Measurements from ENCODE around the gene SYTL2. TPM values are rescaled to one million over a fixed set of nuclear protein-coding genes. Genes with fewer than 3 reads are reported as not detected.

Gene SYTL2
- total RNA-seq, 2 experiments from 2014 or later = 9.5 to 11.2 TPM

DNA sequence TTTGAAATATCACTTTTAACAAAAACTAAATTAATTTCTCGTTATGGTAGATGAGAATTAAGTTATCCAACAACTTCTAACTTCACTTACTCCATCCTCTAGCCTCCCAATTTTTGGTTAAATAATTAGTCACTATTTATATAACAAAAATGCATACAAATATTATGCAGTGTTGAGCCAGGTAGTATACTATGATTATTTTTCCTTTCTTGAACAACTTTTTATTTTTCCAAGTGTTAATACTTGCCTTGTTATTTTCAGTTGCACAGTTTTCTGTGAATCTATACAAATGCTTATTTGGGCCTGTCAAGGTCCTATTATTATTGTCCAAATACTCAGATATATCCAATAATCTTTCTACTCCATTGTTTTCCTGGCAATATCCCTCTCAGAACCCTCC lies 24.3 kb upstream of the SYTL2 start:
- POLR2A ChIA-PET = no interaction called here
- Mint-ChIP-seq H3K27ac (no peak overlapping the region), H3K4me3 (no peak overlapping the region), H3K27me3 (no peaks in the 10 kb centered on the region), H3K4me1 (ENCODE audit: low read depth) (no peaks in the 10 kb centered on the region), H3K36me3 (ENCODE audit: low read depth) (peaks cover 4% of the 10 kb centered on the region), H3K9me3 (peaks cover 9% of the 10 kb centered on the region)
- ATAC-seq (no peak), DNase-seq (no peak)
- TF ChIP-seq, protein P1, sequence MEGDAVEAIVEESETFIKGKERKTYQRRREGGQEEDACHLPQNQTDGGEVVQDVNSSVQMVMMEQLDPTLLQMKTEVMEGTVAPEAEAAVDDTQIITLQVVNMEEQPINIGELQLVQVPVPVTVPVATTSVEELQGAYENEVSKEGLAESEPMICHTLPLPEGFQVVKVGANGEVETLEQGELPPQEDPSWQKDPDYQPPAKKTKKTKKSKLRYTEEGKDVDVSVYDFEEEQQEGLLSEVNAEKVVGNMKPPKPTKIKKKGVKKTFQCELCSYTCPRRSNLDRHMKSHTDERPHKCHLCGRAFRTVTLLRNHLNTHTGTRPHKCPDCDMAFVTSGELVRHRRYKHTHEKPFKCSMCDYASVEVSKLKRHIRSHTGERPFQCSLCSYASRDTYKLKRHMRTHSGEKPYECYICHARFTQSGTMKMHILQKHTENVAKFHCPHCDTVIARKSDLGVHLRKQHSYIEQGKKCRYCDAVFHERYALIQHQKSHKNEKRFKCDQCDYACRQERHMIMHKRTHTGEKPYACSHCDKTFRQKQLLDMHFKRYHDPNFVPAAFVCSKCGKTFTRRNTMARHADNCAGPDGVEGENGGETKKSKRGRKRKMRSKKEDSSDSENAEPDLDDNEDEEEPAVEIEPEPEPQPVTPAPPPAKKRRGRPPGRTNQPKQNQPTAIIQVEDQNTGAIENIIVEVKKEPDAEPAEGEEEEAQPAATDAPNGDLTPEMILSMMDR (IDR thresholded peaks at IDR 0.05) = no peak
- intact Hi-C loops (cut with micrococcal nuclease) = no loop called here
- CTCF ChIA-PET = no interaction called here

DNA sequence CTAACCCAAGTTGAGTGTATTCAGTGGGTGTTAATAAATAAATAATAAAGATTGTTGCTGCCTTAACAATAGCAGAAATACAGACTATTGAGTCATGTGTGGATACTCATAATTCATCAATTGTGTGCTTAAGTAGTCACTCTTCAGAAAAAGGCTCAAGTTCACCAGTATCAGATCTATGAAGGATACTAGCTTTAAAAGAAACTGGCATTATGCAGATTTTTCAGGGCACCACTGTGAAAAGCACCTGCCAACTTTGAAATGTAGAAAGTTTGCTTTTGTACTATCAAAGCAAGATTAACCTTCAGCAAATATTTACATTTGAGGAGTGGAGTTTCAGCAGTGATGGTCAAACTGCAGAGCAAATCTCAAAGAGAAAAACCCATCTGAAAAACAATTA lies 20.1 kb upstream of the SYTL2 start:
- ChIA-PET CTCF (no interaction called here), POLR2A (no interaction called here)
- H3K27ac Mint-ChIP-seq = no peak overlapping the region
- ATAC-seq (no peak), DNase-seq (no peak)
- H3K27me3 Mint-ChIP-seq = no peaks in the 10 kb centered on the region
- no peak overlapping the region for H3K4me3 Mint-ChIP-seq
- peaks cover 3% of the 10 kb centered on the region for H3K36me3 Mint-ChIP-seq (ENCODE audit: low read depth)
- H3K9me3 Mint-ChIP-seq = peaks cover 7% of the 10 kb centered on the region
- TF ChIP-seq, protein P1 (IDR thresholded peaks at IDR 0.05) = no peak
- intact Hi-C loops (cut with micrococcal nuclease) = no loop called here
- peaks cover 25% of the 10 kb centered on the region for H3K4me1 Mint-ChIP-seq (ENCODE audit: low read depth)

DNA sequence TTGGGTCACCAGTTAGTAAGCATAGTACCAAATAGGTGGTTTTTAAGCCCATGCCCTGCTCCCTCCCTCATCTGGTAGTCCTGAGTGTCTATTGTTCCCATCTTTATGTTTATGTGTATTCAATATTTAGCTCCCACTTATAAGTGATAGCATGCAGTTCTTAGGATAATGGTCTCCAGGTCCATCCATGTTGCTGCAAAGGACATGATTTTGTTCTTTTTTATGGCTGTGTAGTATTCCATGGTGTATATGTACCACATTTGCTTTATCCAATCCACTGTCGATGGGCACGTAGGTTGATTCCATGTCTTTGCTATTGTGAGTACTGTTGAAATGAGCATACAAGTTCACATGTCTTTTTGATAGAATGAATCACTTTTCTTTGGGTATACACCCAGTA lies 18.2 kb upstream of the SYTL2 start:
- Mint-ChIP-seq H3K27me3 (no peaks in the 10 kb centered on the region), H3K27ac (no peak overlapping the region), H3K9me3 (no peaks in the 10 kb centered on the region), H3K4me1 (ENCODE audit: low read depth) (peaks cover 41% of the 10 kb centered on the region), H3K36me3 (ENCODE audit: low read depth) (no peaks in the 10 kb centered on the region), H3K4me3 (no peak overlapping the region)
- ATAC-seq (no peak), DNase-seq (no peak)
- intact Hi-C loops (cut with micrococcal nuclease) = loop anchor here (10.0 kb wide), 1 partner anchor 164 kb away; the partner anchor contains the start of gene CREBZF
- ChIA-PET CTCF (interaction anchor here (0.8 kb wide), 1 partner anchor 42 kb away, joined by 3 read pairs; no protein-coding TSS in a partner anchor), POLR2A (interaction anchor here (1.0 kb wide), 1 partner anchor 164 kb away, joined by 3 read pairs; the partner anchor contains the start of gene CREBZF)
- TF ChIP-seq, protein P1 (IDR thresholded peaks at IDR 0.05) = no peak

DNA sequence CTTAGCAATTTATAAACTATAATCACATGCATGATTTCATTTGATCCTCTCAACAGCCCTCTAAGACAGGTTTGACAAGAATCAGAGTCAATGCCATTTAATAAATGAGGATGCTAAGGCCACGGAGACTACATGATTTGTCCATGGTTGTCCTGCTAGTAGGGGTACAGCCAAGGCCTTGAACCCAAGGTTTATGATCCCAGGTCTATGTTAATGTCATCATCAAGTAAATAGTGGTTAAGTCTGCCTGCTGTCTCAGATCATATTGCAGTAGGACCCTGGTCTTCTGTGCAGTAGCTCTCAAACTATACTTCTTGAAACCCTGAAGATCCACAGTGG lies 17.7 kb upstream of the SYTL2 start:
- Mint-ChIP-seq H3K4me1 (ENCODE audit: low read depth) (peaks cover 47% of the 10 kb centered on the region), H3K27me3 (no peaks in the 10 kb centered on the region), H3K9me3 (no peaks in the 10 kb centered on the region), H3K36me3 (ENCODE audit: low read depth) (no peaks in the 10 kb centered on the region), H3K27ac (no peak overlapping the region), H3K4me3 (no peak overlapping the region)
- DNase-seq (no peak), ATAC-seq (no peak)
- TF ChIP-seq, protein P1 (IDR thresholded peaks at IDR 0.05) = no peak
- intact Hi-C loops (cut with micrococcal nuclease) = loop anchor here (10.0 kb wide), 1 partner anchor 164 kb away; the partner anchor contains the start of gene CREBZF
- ChIA-PET POLR2A (interaction anchor here (1.0 kb wide), 1 partner anchor 163 kb away, joined by 3 read pairs; the partner anchor contains the start of gene CREBZF), CTCF (interaction anchor here (0.8 kb wide), 1 partner anchor 41 kb away, joined by 3 read pairs; no protein-coding TSS in a partner anchor)

DNA sequence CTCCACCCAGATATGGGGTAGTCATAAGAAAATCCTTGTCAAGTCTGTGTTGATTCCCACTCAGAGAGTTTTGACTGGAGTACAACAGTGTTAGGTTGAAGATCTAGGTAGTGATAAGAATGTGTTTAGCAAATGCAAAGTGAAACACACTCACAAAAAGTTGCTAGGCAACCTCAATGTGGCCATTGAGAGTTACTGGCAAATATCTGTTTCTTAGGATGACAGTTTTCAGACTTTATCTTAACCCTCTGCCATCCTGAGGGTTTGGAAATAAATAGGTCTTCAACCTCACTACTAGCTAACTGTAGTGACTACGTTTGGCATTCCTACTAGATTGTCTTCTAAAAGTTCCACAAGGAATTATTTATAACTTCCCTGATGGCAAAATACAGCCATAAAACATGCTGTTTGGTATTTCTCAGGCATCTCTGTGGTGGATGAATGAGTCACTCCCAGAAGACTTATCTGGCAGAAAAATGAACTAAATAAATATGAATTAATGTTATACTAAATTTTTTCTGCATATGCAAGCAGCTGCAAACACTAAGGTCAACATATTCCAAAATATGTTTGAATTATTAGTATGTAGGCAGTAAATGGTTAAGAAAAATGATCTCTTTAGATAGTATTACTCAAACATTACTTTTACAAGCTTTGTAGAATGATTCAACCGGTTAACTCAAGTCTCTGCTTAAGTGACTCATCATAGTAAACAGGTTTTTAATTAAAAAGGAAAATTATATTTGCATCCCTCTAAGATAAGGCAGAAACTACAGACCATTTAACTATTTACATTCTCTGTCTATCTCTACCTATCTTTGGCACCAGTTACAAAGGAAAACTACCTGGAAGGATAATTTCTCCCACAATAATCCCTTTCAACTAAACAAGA lies 17.1 kb upstream of the SYTL2 start:
- intact Hi-C loops (cut with micrococcal nuclease) = loop anchor here (10.0 kb wide), 1 partner anchor 163 kb away; the partner anchor contains the start of gene CREBZF
- DNase-seq = peak; percentile 41
- TF ChIP-seq, protein P1 (IDR thresholded peaks at IDR 0.05) = no peak
- no peaks in the 10 kb centered on the region for H3K9me3 Mint-ChIP-seq
- no peaks in the 10 kb centered on the region for H3K36me3 Mint-ChIP-seq (ENCODE audit: low read depth)
- ChIA-PET POLR2A (interaction anchor here (0.8 to 1.2 kb wide), 3 partner anchors 14 to 148 kb away, joined by 3 to 4 read pairs (median 4); no protein-coding TSS in a partner anchor), CTCF (interaction anchor here (3.1 kb wide), 1 partner anchor 27 kb away, joined by 11 read pairs; the partner anchor contains the start of gene CCDC83)
- peak; percentile 52 for ATAC-seq
- H3K4me3 Mint-ChIP-seq = no peak overlapping the region
- peak overlapping the region; percentile 11 for H3K27ac Mint-ChIP-seq
- peaks cover 51% of the 10 kb centered on the region for H3K4me1 Mint-ChIP-seq (ENCODE audit: low read depth)
- H3K27me3 Mint-ChIP-seq = no peaks in the 10 kb centered on the region

Measured in activated CD8-positive, alpha-beta T cell treated with anti-CD3 and anti-CD28 coated beads for 36 hours (primary cell).